Measurements from ENCODE around the gene C15orf40.

DNA sequence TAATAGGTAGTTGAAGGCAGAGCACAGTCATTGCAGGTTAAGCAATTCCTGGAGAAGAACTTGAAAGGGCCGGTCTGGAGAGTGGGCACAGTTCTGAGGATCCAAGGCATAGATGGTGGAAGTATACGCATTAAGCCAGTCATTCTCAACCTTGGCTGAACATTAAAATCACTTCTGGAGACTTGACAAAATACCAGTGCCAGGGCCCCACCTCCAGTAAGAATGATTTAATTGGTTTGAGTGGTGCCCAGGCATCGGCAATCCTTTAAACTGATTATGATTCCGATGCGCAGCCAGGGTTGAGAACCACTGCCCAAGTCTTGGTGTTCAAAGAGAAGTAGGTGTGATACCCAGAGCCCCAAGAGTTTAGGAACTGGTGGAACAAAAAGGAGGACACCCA, 52.0 kb downstream of the C15orf40 start:
- TF ChIP-seq, protein P1, sequence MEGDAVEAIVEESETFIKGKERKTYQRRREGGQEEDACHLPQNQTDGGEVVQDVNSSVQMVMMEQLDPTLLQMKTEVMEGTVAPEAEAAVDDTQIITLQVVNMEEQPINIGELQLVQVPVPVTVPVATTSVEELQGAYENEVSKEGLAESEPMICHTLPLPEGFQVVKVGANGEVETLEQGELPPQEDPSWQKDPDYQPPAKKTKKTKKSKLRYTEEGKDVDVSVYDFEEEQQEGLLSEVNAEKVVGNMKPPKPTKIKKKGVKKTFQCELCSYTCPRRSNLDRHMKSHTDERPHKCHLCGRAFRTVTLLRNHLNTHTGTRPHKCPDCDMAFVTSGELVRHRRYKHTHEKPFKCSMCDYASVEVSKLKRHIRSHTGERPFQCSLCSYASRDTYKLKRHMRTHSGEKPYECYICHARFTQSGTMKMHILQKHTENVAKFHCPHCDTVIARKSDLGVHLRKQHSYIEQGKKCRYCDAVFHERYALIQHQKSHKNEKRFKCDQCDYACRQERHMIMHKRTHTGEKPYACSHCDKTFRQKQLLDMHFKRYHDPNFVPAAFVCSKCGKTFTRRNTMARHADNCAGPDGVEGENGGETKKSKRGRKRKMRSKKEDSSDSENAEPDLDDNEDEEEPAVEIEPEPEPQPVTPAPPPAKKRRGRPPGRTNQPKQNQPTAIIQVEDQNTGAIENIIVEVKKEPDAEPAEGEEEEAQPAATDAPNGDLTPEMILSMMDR (IDR thresholded peaks at IDR 0.05; ENCODE audit: poor library complexity): no peak
- no peak for TF ChIP-seq EZH2phosphoT487 (IDR thresholded peaks at IDR 0.05; ENCODE audit: low read depth, severe bottlenecking, unreplicated experiment)
